ENCODE measurements around the gene APPBP2. TPM values are rescaled to one million over a fixed set of nuclear protein-coding genes. Genes with fewer than 3 reads are reported as not detected.

The APPBP2 gene
- total and polyA plus RNA-seq, 2 donors (not counting 3 experiments of a cell fraction or from before 2014, with no cell fraction given), result 8.4 to 49.1 TPM

- Histone ChIP-seq H3K79me2 (ENCODE audit: control insufficient read depth, insufficient read depth, low read length) (peaks cover 75% of the 10 kb centered on the region), H3K27me3 (ENCODE audit: control insufficient read depth in 2 of 2, insufficient read depth in 2 of 2, low read length in 2 of 2) (no peaks in the 10 kb centered on the region), H3K27ac (ENCODE audit: insufficient read depth, low read depth, low read length) (no peak overlapping the region), H3K9ac (replicated peaks; ENCODE audit: extremely low read depth, insufficient read depth, low read length) (no peak overlapping the region), H3K4me2 (ENCODE audit: insufficient read depth, low read length) (no peak overlapping the region), H3K9me3 (replicated peaks; ENCODE audit: control insufficient read depth, insufficient read depth, low read length) (no peaks in the 10 kb centered on the region), H3K36me3 (ENCODE audit: control insufficient read depth in 2 of 2, extremely low read depth in 1 of 2, insufficient read depth in 2 of 2, low read length in 2 of 2) (peaks cover 0 to 3% of the 10 kb centered on the region in 2 experiments), H3K4me1 (ENCODE audit: control insufficient read depth, extremely low read depth, insufficient read depth, low read length) (no peaks in the 10 kb centered on the region), H3K9me1 (replicated peaks; ENCODE audit: control insufficient read depth, extremely low read depth, insufficient read depth, low read length) (peaks cover 4% of the 10 kb centered on the region), H3K4me3 (replicated peaks in 1 of 3; ENCODE audit: insufficient read depth in 1 of 3, low read depth in 1 of 3, low read length in 3 of 3) (no peak overlapping the region), H2AFZ (ENCODE audit: low read depth, low read length) (no peak overlapping the region), H4K20me1 (replicated peaks; ENCODE audit: control insufficient read depth, extremely low read depth, insufficient read depth, low read length) (peaks cover 8% of the 10 kb centered on the region)
- FAIRE-seq, result no peak
- TF ChIP-seq CTCF (IDR thresholded peaks at IDR 0.05; ENCODE audit: extremely low read depth in 1 of 2, insufficient read depth in 1 of 2, low read depth in 1 of 2, low read length in 2 of 2), result no peak
- no peak for TF ChIP-seq MAX (IDR thresholded peaks at IDR 0.05; ENCODE audit: insufficient read depth, insufficient read length)
- no peak for TF ChIP-seq JUN (IDR thresholded peaks at IDR 0.05; ENCODE audit: borderline replicate concordance, insufficient read depth, insufficient read length, low read depth)
- no peak for TF ChIP-seq POLR2AphosphoS5 (IDR thresholded peaks at IDR 0.05; ENCODE audit: insufficient read depth, low read depth, low read length)
- TF ChIP-seq EZH2 (IDR thresholded peaks at IDR 0.05; ENCODE audit: borderline replicate concordance, low read depth, low read length, severe bottlenecking), result no peak
- no peak for TF ChIP-seq POLR2A (IDR thresholded peaks at IDR 0.05; ENCODE audit: low read depth, low read length)
- TF ChIP-seq GATA2 (IDR thresholded peaks at IDR 0.05; ENCODE audit: insufficient read depth, insufficient read length, low read depth, low read length), result no peak
- TF ChIP-seq MYC (IDR thresholded peaks at IDR 0.05; ENCODE audit: low read depth, low read length), result no peak
- ChIA-PET POLR2A (no interaction called here), CTCF (interaction anchor here (0.9 to 1.1 kb wide), 2 partner anchors 10 to 57 kb away, joined by 3 read pairs; no protein-coding TSS in a partner anchor)
- intact Hi-C loops (cut with micrococcal nuclease) (no loop called here), dilution Hi-C loops (cut with MboI; ENCODE audit: extremely low pct_ligation_motif_present, low sequenced_read_pairs) (no loop called here)
- BruUV-seq (replicated peaks), result no TSS peak
- no peak for DNase-seq (ENCODE audit: low read depth, low spot score)
Measured at GRCh38 chr17:60513014-60513413, 13.0 kb downstream of the APPBP2 start.
